Esophagus muscularis mucosa (tissue), 4 donors: ENCODE measurements around the gene SH3PXD2A.

Experiments used
- CTCF ChIP-seq, 3 experiments: fragments of 200-600 bp in 2 of 3; fragments of 450-650 bp in 1 of 3; sonication (generic) in 2 of 3; IDR thresholded peaks; one replicate each; pipeline ENCODE4 v1.5.1; 2017 to 2019; ENCODE audit warnings: antibody characterized with exemption in 3 of 3, mild to moderate bottlenecking in 2 of 3, moderate library complexity in 1 of 3
- EP300 ChIP-seq: sonication (generic); formaldehyde crosslinking; IDR thresholded peaks from one replicate; pipeline ENCODE4 v1.6.1; 2017; ENCODE audit warnings: antibody characterized with exemption
- POLR2A ChIP-seq: fragments of 450-650 bp; IDR thresholded peaks from one replicate; pipeline ENCODE4 v1.6.1; 2017; ENCODE audit warnings: antibody characterized with exemption, moderate library complexity, mild to moderate bottlenecking, low read depth
- POLR2AphosphoS5 ChIP-seq, 2 donors: sonication (generic); formaldehyde crosslinking; IDR thresholded peaks; one replicate each; pipeline ENCODE4 v1.6.1; 2017; ENCODE audit warnings: antibody characterized with exemption in 2 of 2

- TF ChIP-seq POLR2A = no peak
- TF ChIP-seq CTCF (IDR thresholded peaks at IDR 0.05) = no peak
- TF ChIP-seq POLR2AphosphoS5 (IDR thresholded peaks at IDR 0.05) = no peak
- no peak for TF ChIP-seq EP300
Observed at GRCh38 chr10:103710490-103710889, 144.9 kb downstream of the SH3PXD2A start.
